Globus pallidus (tissue), 1 donor: ENCODE measurements around the gene RNLS.

Experiments used
- DNase-seq: peaks from one replicate; pipeline ENCODE4 v3.0.0-alpha.2; 2015; ENCODE audit warnings: low spot score

The RNLS gene

DNA sequence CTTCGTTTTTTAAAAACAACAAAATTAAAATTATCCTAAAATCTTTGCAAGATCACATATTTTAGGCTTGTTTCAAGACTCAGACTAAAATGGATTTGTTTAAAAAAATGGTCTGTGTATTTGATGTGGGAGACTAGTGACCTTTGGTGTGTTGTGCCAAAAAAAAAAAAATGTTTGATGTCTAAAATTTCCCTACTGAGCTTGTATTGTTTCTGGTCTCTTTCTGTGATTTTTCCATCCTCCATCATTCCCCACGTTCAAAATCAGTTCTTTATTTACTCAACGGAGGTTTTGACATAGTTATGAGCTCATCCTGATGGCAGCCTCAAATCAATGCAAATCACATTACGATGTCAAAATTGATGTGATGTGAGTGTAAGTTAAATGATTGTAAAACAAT lies 326.2 kb downstream of the RNLS start:
- no peak for DNase-seq

DNA sequence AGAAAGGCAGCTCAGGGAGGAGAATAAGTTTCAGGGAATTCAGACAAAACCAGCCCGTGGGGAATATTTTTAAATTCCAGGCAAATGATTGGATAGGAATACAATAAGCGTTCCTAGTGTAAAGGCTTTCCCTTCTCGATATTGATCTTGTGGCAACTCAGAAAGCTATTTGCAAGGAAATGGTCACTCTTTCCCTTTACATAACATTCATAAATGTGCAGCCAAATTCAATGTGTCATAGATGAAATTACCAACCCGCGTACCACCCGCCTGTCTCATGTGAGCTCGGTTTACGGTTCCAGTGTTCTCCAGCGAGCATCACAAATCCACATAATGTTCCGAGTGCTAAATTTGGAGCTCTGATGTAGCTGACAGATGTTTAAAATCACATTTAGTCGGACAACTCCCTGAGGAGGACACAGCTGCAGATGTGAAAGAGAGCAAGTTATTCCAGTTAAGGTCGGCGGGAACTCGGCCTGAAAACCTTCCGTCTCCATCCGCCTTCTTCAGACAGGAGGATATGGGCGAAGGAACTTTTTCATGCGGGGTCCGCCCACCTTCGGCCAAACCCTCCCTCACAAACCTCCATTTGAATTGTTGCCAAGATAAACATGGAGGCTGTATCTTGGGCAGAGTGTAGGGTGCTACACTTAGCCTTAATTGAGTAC lies 327.0 kb downstream of the RNLS start:
- no peak for DNase-seq

DNA sequence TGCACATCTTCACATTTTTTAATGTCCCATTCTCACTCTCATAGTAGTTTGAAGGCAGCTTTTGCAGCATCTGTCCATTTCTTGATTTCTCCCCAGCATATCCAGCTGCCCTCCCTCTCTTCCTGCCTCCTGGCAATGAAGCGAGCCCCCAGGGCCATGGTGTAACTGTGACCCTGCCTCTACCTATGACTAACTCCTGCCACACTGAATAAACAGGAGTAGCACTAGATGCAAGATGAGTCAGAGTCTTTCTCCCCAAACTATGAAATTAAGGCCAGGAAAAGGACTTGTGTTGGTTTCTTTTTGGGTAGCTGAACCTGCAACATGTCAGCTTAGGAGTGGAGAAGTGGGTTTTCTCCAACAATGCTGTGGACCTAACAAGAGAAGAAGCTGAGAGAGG lies 329.0 kb downstream of the RNLS start:
- no peak for DNase-seq

DNA sequence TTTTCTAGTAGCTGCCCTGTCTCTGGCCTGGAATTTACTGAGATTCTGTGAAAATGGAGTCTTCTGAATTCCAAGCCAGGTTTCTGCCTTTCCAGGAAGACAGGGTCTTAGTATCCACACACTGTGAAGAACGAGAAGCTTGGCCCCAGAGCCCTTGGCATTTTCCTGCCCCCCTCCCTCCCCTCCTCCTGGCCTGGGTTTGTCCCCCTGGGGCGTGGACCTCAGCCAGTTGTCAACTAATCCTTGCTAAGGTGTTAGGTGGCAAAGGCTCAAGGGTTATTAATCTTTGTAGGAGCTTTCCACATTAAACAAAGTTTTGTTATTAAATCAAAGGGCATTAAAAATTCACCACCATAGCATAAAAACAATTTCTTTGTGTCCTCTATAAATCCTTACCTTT lies 329.5 kb downstream of the RNLS start:
- no peak for DNase-seq

DNA sequence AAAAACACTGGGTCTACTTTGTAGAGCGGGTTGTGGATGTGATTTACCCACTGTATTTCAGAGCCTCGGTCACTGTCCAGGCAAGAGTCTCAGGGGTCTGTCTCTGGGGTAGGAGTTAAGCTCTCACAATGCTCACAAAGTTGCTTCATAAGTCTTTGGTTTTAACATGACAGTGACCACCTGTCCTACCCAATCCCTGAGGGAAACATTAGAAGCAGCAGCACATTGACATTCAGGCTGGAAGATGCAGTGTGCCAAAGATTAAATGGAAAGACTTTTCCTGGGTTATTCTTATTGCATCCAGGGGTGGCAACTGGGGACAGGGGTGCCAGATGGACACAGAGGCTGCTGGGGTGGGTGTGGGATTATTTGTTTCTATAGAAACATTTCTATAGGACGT lies 330.0 kb downstream of the RNLS start:
- DNase-seq = no peak

DNA sequence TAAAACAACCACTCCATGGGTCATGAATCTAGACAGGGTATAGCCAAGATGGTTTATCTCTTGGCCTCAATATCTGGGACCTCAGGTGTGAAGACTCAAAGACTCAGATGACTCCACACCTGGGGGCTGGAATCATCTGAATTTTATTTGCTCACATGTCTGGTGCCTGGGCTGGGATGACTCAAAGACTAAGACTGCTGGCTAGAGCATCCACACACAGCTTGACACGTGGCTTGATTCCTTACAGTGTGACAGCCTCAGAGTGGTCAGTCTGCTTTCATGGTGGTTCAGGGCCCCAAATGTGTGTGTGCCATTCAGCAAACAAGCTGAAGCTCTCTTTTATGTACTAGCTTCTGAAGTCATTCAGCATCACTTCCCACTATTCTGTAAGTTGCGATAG lies 333.7 kb downstream of the RNLS start:
- DNase-seq = no peak

DNA sequence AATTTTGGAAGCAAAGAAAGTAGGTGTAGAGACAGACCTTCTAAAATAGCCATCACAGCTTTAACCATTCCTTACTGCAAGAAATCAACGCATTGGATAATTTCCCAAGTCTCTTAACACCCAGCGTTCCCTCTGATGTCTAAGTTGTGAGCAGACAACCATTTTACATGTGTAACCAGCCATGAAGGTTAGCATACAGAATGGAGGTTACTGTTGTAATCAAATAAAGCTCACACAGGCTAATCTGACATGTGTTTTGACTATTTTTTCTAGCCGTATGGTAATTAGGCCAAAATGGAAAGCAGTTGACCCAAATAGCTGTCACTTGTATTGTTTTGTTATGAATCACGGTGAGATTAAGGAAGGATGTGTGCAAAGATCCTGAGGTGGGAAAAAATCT lies 336.4 kb downstream of the RNLS start:
- no peak for DNase-seq

DNA sequence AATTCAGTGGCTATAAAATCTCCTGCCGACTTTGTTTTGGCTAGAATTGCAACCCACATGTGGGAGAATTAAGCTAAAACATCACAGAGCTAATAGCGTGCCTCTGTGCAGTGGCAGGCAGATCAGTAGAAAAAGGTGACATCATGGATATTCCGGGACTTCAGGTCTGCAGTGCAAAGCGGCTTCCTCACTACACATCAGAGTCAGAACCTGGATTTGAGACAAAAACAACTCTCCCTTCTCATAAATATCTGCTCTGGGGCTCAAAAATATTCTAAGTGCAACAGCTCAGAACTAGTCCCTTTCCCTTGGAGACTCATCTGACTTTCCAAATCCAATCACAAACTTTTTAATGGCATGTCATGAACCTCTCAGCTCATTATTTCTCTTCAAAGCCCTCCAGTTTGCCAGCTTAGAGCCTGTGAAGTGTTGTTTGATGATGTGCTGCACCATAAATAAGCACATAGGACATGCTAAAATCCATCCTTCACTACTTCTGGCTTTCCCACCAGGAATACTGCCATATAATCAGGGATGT lies 337.1 kb downstream of the RNLS start:
- DNase-seq = no peak

DNA sequence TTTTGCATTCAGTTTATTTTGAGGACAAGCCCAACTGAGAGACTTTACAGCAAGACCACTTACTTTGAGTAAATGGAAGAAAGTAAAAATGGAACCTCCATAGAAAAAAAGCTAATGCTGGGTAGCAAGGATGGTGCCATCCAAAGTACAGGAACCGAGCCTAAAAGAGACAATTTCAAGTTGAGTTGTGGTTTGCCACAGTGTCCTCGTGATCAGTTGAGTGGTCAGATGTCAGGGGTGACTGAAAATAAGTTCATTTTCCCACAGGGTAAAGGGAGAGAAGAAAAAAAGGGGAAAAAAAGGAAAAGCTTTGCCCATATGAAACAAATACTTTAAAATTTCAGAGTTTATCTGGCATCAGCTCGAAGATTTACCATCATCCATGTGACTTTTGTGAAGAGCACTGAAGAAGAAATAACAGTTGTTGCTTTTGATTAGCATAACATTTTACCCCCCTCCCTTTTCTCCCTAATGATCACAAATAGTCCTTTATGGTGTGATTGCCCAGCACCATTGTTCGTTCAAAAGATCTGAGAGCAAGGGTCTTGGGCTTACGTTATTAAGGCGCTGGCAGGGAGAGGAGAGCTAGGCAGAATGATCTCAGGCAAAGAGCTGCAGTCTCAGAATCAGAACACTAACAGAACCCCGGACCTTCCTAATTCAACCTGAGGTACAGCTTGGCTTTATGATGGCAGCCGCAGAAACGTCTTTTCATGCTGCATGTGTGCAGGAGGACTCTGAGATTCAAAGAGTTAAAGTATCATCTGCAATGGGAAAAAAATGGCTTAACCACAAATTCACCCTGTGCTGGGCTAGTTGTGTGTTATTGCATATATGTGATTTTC lies 338.1 kb downstream of the RNLS start:
- no peak for DNase-seq

DNA sequence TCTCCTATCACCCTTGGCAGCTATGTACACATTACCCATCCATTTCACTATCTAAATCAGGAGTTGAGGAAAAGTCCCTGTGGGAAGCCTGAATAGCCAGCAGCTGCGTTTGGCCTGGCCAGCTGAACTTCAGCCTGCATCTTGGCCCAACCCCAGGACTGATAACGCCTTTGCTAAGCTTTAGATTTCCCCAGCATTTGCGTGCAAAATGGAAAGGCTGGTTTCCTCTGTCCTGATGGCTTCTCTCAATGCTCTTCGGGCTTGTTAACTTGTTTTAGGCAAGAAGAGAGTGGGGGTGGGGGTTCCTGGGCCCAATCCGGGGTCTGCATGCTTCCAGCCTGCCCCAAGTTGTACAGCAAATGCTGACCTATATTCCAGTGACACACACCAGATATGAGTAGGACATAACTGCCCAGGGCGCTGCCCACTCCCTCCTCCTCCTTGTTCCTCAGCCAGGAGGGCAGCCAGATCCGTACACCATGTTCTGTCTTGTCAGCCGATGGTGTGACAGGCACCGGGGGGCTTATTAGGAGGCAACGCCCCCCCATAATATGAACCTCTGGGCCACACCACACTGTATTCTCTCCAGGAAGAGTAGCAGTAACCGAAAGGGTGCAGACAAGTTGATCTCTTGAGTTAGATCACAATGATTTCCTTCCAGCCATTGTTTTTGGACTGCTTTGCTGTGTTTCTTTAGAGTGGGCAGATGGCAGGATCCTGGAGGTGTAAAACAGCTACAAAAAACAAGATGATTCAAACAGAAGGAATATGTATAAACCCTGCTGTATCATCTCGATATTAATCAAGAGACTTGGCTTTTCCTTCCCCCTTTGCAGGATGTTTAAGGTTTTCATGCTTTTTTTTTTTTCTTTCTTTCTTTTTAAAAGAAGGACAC lies 339.0 kb downstream of the RNLS start:
- no peak for DNase-seq

DNA sequence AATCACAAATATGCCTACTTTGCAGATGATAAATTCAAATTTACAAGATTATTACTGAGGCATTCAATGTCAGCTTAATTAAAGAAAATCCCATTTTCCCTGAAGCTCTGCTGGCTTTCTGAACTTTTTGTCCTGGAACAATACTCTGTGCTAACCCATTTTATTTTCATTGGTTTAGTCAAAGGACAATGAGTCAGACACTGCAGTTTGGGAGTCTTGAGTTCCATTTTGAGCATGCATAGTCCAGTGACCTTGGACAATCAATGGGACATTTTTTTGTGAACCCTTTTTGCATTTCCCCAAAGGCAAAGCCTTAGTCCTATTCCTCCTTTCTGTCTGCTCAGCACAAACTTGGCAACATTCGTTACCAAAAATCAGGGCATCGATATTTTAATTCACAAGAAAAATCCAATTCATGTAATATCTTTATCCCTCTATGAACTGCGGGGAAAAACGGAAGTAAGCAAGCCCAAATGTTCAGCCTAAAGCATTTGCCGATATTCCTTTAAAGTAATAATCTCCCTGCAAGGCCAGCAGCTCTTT lies 339.8 kb downstream of the RNLS start:
- DNase-seq = no peak

DNA sequence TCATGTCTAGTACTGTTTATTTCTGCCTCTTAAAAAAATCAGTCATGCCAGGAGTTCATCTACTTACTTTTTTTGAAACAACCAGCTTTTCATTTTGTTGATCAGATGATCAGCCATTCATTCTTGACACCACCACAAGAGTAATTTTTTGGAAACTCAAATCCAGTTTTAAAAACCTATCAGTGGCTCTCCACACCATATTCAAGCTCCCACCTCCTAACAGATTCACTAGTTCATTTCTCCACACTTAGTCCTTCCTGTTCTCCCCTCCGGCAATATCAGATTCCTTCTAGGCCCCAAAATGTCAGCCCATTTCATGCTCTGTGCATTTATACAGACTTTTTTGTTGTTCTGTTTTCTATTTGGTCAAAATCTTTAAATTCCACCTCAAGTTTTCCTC lies 341.6 kb downstream of the RNLS start:
- no peak for DNase-seq

DNA sequence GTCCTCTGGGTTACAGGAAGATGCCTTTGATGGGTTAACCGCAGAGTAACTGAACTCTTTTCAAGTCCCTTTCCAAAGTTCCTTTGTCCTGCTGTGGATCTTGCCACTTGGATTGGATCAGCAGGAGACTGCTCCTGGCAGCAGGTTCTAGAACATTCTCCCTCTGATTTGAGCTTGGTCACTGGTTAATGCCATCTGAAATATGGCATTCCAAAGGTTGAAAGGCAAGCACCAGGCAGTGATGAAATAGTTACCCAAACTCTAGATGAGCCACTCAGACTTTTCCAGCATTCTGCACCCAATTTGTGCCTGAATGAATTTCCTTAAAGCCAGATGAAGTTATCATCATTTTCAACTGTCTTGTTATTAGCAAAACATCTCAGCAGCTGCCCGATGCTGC lies 343.9 kb downstream of the RNLS start:
- DNase-seq = no peak

DNA sequence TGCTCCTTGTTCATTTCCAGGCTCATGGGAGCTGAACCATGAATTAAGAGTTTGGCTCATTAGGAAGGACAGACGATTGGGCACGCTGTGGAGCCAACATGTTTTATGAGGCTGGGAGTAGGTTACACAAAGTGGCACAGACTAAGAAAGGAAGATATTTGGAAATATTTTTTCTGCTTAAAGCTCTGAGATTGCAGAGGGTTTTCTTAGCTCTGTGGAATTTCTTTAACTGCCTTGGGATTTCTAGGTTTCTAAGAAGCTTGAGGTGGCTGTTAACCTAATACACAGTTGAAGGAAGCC lies 344.6 kb downstream of the RNLS start:
- no peak for DNase-seq

DNA sequence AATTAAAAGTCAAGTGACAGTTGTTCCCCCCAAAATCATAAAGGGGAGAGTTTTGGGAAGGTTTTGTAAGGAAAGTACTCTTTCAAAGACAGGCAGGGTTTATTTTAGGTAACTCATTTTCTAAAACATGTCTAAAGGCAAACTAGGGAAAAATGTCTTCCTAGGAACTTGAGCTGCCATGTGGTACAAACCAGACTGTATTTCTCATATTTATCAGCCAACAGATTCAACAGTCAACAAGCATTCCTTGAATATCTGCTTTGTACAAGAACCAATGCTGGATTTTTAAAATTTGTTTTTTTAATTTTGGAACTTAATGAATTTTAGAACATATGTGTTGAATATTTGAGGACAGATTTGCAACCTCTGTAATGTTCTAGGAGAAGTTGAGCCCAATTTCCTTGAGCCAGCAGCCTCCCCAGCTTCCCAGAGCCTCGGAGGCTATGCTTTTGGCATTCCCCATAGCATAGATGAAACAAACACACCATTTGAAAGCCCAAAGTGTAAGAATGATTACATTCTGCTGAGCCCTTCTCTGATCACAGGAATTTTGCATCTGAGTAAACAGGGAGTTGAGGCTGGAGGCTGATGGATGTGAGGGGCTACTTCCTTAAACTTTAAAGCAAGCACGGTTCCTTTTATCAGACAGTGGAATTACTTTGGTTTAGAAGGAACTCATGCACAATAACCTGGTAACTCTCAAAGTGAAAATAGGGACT lies 345.1 kb downstream of the RNLS start:
- no peak for DNase-seq

DNA sequence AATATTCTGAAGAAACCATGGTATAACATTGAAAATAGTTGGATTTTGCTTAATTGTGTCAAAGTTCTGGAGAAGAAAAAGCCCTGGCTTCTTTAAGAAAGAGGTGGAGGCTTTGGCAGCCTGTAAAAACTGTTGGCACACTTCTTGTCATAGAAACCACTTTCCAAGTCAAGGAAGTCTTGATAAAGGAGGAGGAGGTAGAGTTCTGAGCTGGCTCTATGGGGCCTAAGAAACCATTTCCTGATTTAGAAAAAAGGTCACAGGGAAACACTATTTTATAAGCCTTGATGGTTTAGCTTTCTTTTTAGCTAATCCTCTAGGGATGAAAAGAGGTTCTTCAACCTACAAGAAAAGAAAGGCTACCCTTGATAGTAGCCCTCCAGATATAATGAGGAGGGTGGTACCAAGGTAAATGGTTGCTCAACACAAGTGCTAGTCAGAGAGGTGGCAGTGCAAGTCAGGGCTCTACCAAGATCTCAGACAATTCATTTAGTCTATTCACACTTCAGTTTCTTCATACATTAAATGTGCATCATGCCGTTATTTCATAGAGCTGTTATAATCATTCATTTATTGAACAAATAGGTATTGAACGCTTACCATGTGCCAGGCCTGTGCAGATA lies 346.9 kb downstream of the RNLS start:
- DNase-seq = no peak

DNA sequence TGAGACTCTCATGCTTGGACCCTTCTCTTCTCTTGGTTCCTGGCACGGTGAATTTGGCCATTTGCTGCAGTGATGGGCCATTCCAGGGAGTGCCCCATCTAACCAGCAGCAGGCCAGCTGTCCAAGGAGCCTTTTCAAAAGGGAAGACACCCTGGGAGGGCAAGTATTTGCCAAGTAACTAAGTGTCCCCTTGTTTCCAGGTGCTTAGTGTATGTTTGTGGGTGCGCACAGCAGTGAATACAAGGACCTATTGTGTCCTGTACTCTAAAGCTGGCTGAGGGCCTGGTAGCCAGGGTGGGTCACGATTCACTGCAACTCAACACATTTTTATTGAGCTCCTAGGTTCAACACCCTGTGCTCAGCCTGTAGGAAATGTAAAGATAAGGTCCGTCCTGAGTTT lies 348.8 kb downstream of the RNLS start:
- DNase-seq = peak; percentile 26

DNA sequence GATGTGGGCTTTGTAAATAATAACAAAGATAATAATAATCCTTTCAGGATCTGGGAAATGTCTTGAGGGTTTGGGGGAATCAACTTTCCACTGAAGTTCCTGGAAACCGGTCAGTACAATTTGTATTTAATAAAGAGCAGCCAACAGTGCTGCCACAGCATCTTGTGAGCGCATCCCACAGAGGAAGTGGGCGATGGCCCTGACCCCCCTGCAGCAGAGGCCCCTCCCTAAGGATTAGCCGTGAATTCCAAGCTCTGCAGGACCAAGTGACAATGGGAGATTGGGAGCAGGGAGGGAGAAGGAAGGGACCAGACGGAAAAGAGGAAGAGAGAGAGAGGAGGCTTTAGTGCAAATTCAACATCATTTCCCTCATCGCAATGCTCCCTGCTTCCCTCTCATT lies 349.2 kb downstream of the RNLS start:
- DNase-seq = no peak

DNA sequence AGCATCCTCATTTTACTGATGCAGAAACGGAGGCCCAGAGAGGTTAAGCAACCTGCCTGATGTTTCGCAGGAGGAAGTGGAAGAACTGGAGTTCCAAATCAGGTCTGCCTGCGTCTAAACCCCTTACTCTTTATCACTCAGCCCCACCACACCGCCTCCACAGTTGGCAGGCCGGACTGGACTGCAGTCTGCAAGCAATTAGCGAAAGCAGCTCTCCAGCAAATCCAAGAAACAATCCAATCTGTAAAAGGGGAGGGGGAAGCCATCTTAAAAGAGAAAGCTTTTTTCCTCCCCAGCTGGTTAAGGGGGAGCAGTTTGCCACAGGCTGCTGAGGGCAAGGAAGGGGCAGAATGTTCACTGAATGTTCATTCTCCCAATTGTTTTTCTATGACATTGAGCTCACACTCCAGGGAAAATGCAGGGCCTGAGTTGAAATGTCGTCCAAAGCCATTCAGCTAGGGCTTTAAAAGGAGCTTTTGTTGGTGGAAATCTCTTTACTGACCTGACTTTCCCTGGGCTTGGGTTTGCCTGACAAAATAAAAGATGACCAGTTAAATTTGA lies 350.1 kb downstream of the RNLS start:
- DNase-seq = peak; percentile 35

DNA sequence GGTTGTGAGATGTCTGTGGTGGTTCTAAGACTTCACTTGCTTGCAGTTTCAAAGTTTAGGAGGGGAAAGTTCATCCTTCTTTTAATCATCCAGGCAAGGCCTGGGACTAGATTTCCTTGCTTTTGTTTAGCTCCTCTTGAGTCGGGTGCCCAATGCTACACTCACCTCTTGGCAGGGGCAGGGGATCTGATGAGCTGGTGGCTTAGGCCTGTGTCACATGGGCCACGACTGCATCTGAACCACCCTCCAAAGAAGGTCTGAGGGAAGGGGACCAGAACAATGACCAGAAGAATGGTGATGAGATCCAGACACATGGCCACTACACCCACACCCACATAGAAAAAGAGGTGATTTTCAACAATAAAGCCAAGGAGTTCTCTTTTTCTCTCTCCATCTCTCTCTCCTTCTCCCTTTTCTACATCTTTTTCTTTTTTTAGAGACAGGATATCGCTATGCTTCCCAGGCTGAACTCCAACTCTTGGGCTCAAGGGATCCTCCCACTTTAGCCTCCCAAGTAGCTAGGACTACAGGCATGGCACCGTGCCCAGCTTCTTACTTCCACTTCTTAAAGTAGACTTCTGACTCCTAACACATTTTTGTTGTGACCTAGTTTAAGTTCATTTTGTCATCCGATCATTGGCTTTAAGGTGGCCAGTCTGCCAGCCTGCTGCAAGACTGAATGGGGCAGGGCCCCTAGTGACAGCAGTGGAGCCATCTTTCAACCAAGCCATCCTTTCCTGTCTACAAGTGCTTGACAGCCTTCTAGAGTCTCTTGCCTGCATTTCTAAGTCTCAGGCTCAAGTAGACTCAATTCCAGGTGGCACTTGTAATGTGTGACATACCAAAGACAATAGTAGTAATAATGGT lies 350.9 kb downstream of the RNLS start:
- DNase-seq = no peak
